Natural killer cell (primary cell): Measurements from ENCODE around the gene TNFAIP8L2. TPM values are rescaled to one million over a fixed set of nuclear protein-coding genes. Genes with fewer than 3 reads are reported as not detected.
A peak's percentile ranks its signal among the peaks of the same experiment; 100 is the strongest.

Source experiments
- ATAC-seq, 3 donors: fragments of 150-1000 bp in 2 of 3; fragments of 200-7000 bp in 1 of 3; cut with Tn5 transposase; 1 replicate in 1 of 3; 2 replicates in 2 of 3; pipeline ENCODE4 v1.10.0; 2021; ENCODE audit warnings: mild to moderate bottlenecking in 2 of 3, moderate library complexity in 2 of 3
- DNase-seq, 2 donors: peaks; one replicate each; pipeline versions ENCODE4 v3.0.0 to v3.0.0-alpha.2; 2013 to 2021; ENCODE audit warnings: mixed read lengths in 1 of 2
- H3K27ac ChIP-seq: one replicate; pipeline ENCODE4 v1.5.1; 2013; ENCODE audit warnings: mild to moderate bottlenecking, low read length
- H3K27me3 ChIP-seq: one replicate; pipeline ENCODE4 v1.6.1; 2013; ENCODE audit warnings: low read length; ENCODE audit not compliant: control insufficient read depth, insufficient read depth
- H3K36me3 ChIP-seq: one replicate; pipeline ENCODE4 v1.6.1; 2013; ENCODE audit warnings: low read length; ENCODE audit not compliant: control insufficient read depth, insufficient read depth
- H3K4me1 ChIP-seq: one replicate; pipeline ENCODE4 v1.6.1; 2013; ENCODE audit warnings: low read length; ENCODE audit not compliant: control insufficient read depth, insufficient read depth
- H3K4me3 ChIP-seq: one replicate; pipeline ENCODE4 v1.5.1; 2013; ENCODE audit warnings: low read length
- H3K9me3 ChIP-seq: one replicate; pipeline ENCODE4 v1.6.1; 2013; ENCODE audit warnings: low read length; ENCODE audit not compliant: control insufficient read depth, insufficient read depth
- H3K27ac Mint-ChIP-seq, 2 donors: one replicate each; pipeline ENCODE4 v1.8.0; 2022; ENCODE audit warnings: mild to moderate bottlenecking in 2 of 2, mixed read lengths in 2 of 2, moderate library complexity in 1 of 2
- H3K27me3 Mint-ChIP-seq, 2 donors: one replicate each; pipeline ENCODE4 v1.8.0; 2022; ENCODE audit warnings: low read depth in 2 of 2, mixed read lengths in 2 of 2
- H3K36me3 Mint-ChIP-seq: one replicate; pipeline ENCODE4 v1.8.0; 2022; ENCODE audit warnings: mixed read lengths
- H3K4me1 Mint-ChIP-seq, 2 donors: one replicate each; pipeline ENCODE4 v1.8.0; 2022; ENCODE audit warnings: mixed read lengths in 2 of 2
- H3K4me3 Mint-ChIP-seq: one replicate; pipeline ENCODE4 v1.8.0; 2022; ENCODE audit warnings: mild to moderate bottlenecking, moderate library complexity, mixed read lengths
- H3K9me3 Mint-ChIP-seq, 2 donors: one replicate each; pipeline ENCODE4 v1.8.0; 2022; ENCODE audit warnings: mixed read lengths in 2 of 2
- CTCF ChIP-seq: fragments of 200-600 bp; IDR thresholded peaks from one replicate; pipeline ENCODE4 v1.8.0; 2022; ENCODE audit warnings: antibody characterized with exemption
- WGBS: methylation state at CpG from one replicate; pipeline ENCODE4 v1.1.7; 2013; ENCODE audit warnings: missing lambda C conversion rate; ENCODE audit not compliant: insufficient coverage; 5-methylcytosine and 5-hydroxymethylcytosine counted together
- intact Hi-C: fragments of 100-400 bp; cut with micrococcal nuclease; formaldehyde crosslinking; loops from one replicate; pipeline ENCODE4 v1.14.2; 2022
- total RNA-seq, 4 donors: library from RNA; stranded (reverse); fragments of 120-200 nt in 1 of 4; gene quantifications; one replicate each; pipeline versions ENCODE4 v1.2.3 to v1.2.4, GENCODE V29; 2013 to 2022

The TNFAIP8L2 gene
- total RNA-seq, 3 donors from 2014 or later (not counting 1 experiment from before 2014, with no cell fraction given) = 4.8 to 14.5 (median 5.7) TPM

DNA sequence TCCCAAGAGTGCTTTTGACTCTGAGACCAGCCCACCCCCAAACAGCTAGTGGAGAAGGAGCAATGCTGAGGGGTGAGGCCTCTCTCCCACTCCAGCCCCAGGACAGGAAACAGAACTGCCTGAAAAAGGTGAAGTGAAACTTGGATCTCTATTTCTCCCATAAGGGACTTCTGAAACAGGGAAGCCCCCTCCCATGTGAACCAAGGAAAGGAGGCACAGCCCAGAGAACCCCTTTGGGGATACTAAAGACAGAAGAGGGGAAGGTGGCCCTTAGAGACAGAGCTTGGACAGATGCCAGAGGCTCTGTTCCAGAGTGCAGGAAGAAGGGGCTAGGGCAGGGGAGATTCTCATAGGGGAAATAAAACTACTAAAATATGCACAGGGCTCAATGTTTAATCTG lies 2.9 kb downstream of the TNFAIP8L2 start:
- peak overlapping the region; percentile 64 for H3K4me3 Mint-ChIP-seq
- Histone ChIP-seq H3K4me1 (peaks cover 49% of the 10 kb centered on the region), H3K4me3 (no peak overlapping the region), H3K27ac (peak overlapping the region; percentile 41), H3K9me3 (no peaks in the 10 kb centered on the region), H3K27me3 (no peaks in the 10 kb centered on the region), H3K36me3 (peaks cover 23% of the 10 kb centered on the region)
- no peak for ATAC-seq
- no peak for DNase-seq
- H3K36me3 Mint-ChIP-seq = no peaks in the 10 kb centered on the region
- H3K27ac Mint-ChIP-seq = peak overlapping the region; percentile 82 to 89
- H3K4me1 Mint-ChIP-seq = peaks cover 45 to 58% of the 10 kb centered on the region in 2 donors
- no peaks in the 10 kb centered on the region for H3K27me3 Mint-ChIP-seq
- no peak for TF ChIP-seq CTCF
- no peaks in the 10 kb centered on the region for H3K9me3 Mint-ChIP-seq
- intact Hi-C loops = loop anchor here (5.0 kb wide), 2 partner anchors 182 to 597 kb away; no protein-coding TSS in a partner anchor

DNA sequence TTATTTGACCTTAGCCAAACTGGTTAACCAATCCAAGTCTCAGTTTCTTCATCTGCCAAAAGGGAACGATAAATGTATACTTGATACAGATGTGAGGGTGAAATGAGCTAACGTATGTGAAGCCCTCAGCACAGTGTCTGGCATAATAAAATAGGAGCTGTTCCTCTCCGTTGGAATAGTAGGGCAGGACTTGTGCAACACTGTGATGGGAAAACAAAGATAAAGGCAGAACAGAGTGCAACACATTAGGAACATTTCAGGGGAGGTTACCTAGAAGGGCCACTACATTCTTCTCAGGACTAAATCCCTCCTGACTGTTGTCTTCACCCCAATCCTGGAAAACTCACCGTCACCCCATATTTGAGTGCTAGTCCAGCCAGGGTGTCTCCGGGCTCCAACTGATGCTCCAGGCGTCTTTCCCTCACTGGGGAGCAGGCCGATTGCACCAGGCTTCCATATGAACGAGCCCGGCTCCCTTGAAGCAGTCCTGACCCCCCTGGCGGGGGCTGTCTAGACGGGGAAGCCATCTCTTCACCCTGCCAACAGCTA lies 8.4 kb downstream of the TNFAIP8L2 start:
- H3K27ac Mint-ChIP-seq = peak overlapping the region; percentile 94
- H3K36me3 Mint-ChIP-seq = peaks cover 7% of the 10 kb centered on the region
- Histone ChIP-seq H3K27me3 (no peaks in the 10 kb centered on the region), H3K4me3 (no peak overlapping the region), H3K36me3 (peaks cover 20% of the 10 kb centered on the region), H3K9me3 (no peaks in the 10 kb centered on the region), H3K4me1 (peaks cover 32% of the 10 kb centered on the region), H3K27ac (no peak overlapping the region)
- ATAC-seq = no peak
- intact Hi-C loops = no loop called here
- TF ChIP-seq CTCF = no peak
- WGBS = 74% methylated on average over 11 of the region's 11 CpGs
- DNase-seq = no peak
- peaks cover 30 to 48% of the 10 kb centered on the region in 2 donors for H3K4me1 Mint-ChIP-seq
- H3K4me3 Mint-ChIP-seq = peak overlapping the region; percentile 99
- no peaks in the 10 kb centered on the region for H3K27me3 Mint-ChIP-seq
- no peaks in the 10 kb centered on the region for H3K9me3 Mint-ChIP-seq

DNA sequence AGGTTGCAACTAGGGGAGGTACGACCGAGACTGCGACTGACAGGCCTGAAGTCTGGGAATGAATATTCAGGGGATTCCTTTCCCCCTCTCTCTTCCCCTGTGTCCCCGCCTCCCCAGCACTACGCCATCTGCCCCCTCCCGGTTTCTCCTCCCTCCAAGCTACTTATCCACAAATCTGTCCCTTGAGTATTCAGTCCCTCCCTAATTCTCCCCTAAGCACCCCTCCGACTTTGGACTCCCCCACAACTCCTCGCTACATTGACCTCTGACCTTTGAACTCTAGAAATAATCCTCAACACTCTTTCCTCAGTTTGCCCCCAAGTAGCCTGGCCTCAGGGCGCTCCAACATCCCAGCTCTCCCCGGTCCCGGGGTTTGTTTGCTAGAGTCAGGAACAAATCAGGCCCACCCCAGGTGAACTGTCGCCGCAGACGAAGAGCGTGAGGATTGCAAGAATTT lies 8.9 kb downstream of the TNFAIP8L2 start:
- Histone ChIP-seq H3K4me3 (peak overlapping the region; percentile 90), H3K9me3 (no peaks in the 10 kb centered on the region), H3K36me3 (peaks cover 23% of the 10 kb centered on the region), H3K27ac (peak overlapping the region; percentile 12), H3K4me1 (peaks cover 32% of the 10 kb centered on the region), H3K27me3 (no peaks in the 10 kb centered on the region)
- Mint-ChIP-seq H3K4me1 (peaks cover 30 to 46% of the 10 kb centered on the region in 2 donors), H3K27me3 (no peaks in the 10 kb centered on the region), H3K4me3 (peak overlapping the region; percentile 99), H3K36me3 (peaks cover 7% of the 10 kb centered on the region), H3K27ac (peak overlapping the region; percentile 94), H3K9me3 (no peaks in the 10 kb centered on the region)
- 38% methylated on average over 15 of the region's 15 CpGs for WGBS
- DNase-seq = peak in 1 of 2 donors; percentile 26
- no peak for TF ChIP-seq CTCF
- ATAC-seq = peak in 1 of 3 donors; percentile 0
- intact Hi-C loops = no loop called here
